ENCODE measurements around the gene SLC1A1.
"Not testable (repeated sequence)": the region's sequence is repeated elsewhere in the genome, so short reads cannot be mapped to it uniquely, and the experiment has no call there.

SLC1A1 gene

DNA sequence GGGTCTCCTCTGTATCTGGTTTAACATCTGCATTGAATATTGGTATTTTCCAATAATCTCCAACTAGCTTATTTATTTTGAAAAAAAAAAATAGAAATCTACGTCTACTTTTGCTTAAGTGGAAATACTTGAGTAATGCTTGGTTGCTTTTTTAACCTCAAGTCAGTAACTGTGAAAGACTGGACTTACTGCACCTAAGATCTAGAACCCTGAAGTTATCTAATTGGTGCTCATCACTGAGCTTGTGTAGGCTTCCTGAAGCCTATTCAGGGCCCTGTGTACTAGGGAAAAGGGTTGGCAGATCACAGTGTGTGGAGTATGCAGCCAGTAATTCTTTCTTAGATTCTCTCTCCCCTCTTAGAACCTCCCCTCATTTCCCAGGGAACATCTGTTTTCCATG is 16.2 kb downstream of the SLC1A1 start:
- DNase-seq (ENCODE audit: low read depth), result no peak

DNA sequence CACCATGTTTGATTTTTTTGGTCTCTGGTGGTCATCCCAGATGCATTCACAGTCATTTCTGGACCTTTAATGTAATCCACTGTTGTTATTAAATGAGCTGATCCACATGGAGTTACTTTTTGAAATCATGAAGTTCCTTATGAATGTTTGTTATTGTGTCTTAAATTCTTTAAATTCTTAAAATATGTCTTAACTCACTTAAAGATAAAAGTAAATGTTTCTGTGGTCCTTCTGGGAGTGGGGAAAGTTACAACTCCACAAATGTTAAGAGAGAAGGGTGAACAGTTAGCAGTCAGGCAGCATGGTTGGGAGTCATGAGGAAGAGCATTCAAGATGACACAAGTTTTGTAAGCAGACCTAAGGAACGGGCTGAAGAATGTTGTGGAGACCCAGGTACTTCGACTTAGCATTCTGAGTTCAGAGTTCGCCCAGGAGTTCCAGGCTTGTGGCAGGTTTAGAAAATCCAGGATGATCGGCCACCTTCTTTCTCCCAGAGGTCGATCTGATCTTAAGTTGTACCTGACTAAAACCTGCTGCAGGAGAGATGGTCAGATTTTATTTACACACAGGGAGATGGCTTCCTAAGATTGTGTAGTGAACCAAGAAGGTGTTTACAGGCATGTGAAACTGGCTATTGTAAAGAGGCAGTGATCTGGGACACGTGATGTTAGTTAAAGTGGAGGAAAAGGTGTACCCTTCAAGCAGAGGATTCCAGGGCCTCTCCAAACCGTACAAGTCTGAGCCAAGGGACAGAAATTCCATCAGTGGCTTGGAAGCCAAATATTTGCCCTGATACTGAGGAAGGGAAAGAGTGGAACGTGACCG is 17.2 kb downstream of the SLC1A1 start:
- DNase-seq (ENCODE audit: low read depth), result no peak

DNA sequence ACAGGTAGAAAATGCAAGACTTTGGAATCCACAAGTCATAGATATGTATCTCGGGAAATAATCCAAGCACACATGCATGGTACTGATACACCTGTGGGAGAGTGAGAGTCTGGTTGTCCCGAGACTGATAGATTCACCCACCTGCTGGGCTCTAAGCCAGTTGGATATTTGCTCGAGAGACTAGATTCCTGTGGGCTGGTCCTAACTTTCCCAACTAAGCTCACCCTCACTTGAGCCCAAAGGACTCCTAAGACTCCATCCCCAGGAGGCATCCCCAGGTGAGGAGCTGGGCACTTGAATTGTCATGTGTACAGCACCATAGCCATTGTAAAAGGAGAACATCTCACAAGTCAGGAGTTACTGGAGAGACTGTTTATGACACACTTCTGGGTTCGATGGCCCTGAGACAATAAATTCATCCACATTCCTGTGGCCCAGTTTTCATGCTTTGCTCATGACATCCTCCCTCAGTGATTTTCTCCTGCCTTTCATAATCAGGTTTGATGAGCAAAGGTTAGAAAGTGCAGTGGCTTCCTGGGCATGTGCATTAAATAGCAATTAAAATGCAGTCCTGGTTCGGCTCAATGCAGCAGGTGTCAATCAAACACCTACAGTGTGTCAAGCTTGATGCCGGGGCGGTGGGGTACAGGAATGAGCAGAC is 18.1 kb downstream of the SLC1A1 start:
- no peak for DNase-seq (ENCODE audit: low read depth)

DNA sequence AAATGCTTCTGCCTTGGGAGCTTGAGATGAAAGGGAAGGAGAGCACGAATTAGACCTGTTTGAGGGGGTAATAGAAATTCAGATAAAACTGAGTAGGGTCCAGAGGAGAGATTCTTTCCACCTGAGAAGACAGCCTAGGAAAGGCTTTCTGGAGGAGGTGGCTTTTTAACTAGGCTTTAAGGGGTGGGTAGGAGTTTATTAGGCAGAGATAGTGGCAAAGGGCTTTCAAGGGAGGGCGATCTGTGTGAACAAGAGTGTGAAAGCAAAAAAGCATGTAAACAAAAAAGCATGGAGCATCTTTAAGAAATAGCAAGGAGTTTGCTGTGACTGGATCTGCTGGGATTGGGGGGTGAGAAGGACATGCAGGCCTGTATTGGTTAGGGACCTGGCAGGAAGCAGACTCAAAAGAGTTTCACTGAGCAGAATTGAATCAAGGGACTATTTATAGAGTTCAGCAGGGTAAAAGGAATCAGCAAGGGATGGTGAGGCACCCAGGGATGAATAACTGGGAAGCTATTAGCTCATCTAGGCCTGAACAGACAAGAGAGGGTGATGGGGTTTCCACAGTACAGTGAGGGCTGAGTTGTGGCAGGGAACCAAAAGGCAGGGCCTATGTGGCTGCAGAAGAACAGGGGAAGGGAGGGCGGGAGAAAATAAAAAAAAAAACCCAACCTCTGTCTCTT is 18.8 kb downstream of the SLC1A1 start:
- no peak for DNase-seq (ENCODE audit: low read depth)

DNA sequence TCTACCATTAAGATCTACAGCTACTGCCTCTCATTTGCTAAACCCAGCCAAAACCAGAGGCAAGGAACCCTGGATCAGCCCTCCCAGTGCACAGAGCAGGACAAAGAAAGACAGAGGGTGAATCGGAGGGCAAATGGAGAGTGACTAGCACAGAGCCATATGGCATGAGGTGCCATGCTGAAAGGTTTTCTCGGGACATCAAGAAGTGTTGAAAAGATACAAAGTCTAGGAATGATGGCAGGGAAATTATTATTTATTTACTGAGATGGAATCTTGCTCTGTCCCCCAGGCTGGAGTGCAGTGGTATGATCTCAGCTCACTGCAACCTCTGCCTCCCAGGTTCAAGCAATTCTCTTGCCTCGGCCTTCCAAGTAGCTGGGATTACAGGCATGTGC is 19.3 kb downstream of the SLC1A1 start:
- DNase-seq (ENCODE audit: low read depth), result no peak

DNA sequence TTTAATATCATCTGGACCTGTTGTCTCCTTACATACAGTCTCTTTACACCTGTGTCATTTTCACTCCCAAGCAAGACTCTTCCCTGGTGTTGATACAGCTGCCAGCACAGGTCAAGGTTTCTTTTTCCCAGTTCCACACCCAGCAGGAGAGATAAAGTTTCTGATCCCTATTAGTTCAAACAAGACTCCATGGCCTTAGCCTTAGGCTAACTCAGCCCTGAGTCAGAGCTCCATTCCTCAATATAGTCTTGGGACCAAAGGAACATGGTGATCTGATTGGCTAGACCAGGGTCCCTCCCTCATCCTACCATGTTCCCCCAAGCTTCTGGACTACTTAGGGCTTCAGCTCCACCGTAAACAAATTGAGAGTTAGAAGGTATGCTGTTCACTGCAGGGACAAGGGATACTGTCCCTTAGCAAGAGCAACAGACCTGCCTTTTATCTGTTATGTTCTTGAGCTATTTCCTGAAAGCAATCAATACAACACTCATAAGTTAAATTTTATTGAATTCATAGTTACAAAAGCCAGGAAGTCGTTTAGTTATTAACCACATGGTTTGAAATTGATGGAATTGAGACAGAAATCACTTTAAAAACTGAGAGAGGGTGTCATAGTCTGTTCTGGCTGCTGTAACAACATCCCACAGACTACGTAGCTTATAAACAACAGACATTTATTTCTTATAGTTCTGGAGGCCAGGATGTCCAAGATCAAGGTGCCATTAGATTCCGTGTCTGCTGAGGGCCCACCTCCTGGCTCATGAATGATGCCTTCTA is 20.5 kb downstream of the SLC1A1 start:
- DNase-seq (ENCODE audit: low read depth), result no peak

DNA sequence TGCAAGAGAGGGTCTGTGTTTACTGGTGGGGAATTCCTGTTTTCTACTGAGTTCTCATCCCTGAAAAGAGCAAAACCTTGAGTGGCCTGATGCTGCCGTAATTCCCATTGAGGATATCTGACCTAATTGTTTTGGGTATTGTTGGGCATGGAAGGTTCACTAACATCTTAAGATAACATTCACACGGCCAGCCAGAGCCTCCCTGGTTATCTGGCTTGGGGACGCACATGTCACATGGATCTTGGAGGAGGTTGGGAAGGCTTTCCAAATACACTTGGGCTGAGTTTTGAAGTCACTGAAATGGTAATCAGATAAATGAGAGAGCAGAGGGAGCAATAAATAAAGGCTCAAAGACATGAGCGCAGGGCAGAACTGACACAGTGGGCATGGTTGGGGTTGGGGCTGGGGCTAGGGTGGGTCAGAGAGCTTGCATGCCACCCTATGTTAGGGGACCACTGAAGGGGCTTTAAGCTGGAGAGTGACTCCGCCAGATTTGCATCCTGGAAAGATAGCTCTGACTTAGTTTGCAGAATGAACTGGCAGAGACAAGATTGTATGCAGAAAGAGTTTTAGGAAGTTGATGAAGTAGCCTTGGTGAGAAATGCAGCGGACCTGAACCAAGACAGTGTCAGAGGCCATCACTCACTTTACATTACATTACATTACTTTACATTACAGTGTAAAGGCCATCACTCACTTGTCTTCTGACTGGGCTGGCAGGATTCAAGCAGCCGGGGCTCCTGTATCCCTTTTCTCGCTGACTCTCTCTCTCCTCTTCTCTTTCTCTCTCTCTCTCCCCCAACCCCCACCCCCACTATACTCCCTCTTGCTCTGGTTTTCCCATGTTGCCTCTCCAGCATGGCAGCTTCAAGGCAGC is 24.2 kb downstream of the SLC1A1 start:
- DNase-seq (ENCODE audit: low read depth), result no peak

DNA sequence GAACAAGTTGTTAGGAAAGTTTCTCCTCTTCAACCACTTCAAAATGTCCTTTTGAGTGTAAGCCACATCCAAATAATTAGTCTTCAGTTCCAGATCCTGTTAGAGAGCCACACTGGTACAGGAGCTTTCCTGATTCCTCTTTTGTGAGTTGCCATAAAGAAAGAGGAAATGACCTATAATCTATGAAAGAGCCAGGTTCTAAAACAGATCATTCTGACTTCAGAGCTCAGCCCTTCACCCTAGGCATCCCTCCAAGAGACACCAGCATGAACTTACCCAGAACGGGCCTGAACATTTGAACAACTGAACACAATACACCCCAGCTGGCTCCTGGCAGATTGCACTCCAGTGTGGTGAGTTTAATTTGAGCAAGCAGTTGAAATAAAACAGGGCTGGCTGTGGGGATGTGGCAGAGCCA is 25.7 kb downstream of the SLC1A1 start:
- no peak for DNase-seq (ENCODE audit: low read depth)

DNA sequence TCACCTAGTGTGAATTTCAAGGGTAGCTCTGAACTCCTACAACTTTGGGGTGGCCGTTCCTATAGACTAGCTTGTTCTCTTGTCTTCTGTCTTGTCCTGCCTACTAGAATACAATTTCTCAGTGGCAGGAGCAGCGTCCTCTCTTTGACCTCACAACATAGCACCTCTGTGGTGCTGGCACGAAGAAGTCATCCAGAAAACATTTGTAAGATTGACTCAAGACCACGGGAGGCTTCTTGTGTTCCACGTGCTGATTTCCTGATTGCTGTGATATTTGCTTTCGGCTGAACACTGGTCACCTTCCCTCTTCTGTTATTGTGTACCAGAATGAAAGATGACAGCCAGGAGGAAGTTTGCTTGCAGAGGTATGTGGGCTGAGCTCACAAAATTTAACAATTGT is 27.0 kb downstream of the SLC1A1 start:
- no peak for DNase-seq (ENCODE audit: low read depth)

DNA sequence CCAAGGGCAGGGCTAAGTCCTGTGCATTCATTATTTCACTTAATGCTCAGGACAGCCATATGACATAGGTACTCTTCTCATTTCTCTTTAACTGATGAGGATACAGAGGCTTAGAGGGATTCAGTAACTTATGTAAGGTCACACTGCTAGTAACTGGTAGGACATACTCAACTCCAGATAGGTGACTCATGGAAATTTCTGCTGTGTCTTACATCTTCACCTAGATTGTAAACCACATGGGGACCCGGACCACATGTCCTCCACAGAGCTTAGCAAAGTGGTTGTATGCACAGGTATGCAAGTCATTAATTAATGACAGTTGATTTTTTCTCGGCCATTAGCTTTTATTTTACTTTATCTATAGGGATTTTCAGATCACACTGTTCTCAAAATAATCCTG is 29.3 kb downstream of the SLC1A1 start:
- no peak for DNase-seq (ENCODE audit: low read depth)

DNA sequence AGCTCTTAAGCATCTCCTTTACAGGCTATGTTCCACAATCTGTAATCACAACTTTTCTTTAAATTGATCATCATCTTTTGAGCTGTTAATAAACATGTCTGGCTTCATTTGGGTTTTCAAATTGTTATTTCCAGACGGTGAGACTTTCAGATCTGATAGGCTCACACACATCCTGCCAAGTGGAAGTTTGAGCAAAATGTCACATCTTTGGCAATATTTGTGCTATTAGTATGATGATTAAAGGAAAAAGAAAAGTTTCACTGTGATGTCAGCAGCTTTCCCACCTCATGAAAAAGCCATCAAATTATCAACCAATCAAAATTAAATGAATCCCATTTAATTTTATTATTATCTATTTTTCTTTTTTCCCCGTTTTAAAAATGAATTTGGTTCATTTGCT is 29.8 kb downstream of the SLC1A1 start:
- no peak for DNase-seq (ENCODE audit: low read depth)

DNA sequence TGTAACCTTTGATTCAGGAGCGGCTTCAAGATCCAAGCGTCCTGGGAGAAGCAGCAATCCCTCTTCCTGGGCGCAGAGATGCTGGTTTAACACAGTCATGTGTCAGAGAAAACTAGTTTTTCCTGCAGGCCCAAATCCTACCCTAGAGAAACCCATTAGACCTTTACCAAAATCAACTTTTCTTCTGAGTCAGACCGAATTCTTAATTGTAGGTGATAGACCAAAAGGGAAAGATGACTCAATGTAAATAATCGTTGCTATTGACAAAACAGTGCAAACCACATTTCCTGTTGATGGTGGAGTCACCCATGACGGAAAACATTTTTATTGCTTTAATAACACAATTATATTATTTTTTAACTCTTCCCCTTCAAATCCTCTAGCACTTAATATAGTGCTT is 40.1 kb downstream of the SLC1A1 start:
- DNase-seq (ENCODE audit: low read depth), result no peak

DNA sequence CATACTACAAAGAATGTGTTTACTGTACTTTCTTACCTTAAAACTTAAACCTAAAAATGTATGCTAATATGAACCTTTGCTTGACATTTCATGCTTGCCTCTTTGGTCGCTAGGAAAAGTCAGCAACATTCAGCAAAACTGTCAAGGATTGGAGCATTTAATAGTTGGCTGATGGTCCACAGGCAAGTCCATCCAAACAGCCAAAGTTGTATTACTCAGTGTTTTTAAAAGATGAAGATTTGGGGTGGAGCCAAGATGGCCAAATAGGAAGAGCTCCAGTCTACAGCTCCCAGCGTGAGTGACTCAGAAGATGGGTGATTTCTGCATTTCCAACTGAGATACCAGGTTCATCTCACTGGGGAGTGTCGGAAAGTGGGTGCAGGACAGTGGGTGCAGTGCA is 40.6 kb downstream of the SLC1A1 start:
- not testable (repeated sequence) for DNase-seq (ENCODE audit: low read depth)

DNA sequence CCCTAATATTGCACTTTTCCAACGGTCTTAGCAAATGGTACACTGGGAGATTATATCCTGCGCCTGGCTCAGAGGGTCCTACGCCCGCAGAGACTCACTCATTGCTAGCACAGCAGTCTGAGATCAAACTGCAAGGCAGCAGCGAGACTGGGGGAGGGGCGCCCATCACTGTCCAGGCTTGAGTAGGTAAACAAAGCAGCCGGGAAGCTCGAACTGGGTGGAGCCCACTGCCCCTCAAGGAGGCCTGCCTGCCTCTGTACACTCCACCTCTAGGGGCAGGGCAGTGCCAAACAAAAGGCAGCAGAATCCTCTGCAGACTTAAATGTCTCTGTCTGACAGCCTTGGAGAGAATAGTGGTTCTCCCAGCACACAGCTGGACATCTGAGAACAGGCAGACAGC is 41.1 kb downstream of the SLC1A1 start:
- not testable (repeated sequence) for DNase-seq (ENCODE audit: low read depth)

DNA sequence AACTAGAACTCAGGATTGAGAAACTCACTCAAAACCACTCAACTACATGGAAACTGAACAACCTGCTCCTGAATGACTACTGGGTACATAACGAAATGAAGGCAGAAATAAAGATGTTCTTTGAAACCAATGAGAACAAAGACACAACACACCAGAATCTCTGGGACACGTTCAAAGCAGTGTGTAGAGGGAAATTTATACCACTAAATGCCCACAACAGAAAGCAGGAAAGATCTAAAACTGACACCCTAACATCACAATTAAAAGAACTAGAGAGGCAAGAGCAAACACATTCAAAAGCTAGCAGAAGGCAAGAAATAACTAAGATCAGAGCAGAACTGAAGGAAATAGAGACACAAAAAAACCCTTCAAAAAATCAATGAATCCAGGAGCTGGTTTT is 43.6 kb downstream of the SLC1A1 start:
- DNase-seq (ENCODE audit: low read depth), result not testable (repeated sequence)

DNA sequence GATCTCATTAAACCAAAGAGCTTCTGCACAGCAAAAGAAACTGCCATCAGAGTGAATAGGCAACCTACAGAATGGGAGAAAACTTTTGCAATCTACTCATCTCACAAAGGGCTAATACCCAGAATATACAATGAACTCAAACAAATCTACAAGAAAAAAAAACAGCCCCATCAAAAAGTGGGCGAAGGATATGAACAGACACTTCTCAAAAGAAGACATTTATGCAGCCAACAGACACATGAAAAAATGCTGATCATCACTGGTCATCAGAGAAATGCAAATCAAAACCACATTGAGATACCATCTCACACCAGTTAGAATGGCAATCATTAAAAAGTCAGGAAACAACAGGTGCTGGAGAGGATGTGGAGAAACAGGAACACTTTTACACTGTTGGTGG is 45.9 kb downstream of the SLC1A1 start:
- not testable (repeated sequence) for DNase-seq (ENCODE audit: low read depth)

DNA sequence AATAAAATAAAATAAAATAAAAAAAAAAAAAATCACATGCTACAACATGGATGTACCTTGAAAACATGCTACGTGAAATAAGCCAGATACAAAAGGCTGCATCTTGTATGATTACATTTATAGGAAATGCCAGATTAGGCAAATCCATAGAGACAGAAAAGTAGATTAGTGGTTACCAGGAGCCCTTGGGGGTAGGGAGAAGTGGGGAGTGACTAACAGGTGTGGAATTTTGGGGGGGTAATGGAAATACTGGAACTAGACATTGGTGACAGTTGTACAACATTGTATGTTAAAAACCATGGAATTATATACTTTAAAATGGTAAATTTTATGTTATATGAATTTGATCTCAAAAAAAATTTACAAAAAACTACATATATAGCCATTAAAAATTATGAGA is 47.3 kb downstream of the SLC1A1 start:
- DNase-seq (ENCODE audit: low read depth), result no peak

DNA sequence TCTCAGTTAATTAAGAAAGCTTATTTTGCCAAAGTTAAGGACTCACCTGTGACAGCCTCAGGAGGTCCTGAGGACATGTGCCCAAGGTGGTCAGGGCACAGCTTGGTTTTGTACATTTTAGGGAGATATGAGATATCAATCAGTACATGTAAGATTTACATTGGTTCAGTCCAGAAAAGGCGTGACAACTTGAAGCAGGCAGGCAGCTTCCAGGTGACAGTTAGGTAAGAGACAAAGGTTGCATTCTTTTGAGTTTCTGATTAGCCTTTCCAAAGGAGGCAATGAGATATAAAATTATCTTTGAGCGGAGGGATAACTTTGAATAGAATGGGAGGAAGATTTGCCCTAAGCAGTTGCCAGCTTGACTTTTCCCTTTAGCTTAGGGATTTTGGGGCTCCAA is 47.8 kb downstream of the SLC1A1 start:
- no peak for DNase-seq (ENCODE audit: low read depth)

DNA sequence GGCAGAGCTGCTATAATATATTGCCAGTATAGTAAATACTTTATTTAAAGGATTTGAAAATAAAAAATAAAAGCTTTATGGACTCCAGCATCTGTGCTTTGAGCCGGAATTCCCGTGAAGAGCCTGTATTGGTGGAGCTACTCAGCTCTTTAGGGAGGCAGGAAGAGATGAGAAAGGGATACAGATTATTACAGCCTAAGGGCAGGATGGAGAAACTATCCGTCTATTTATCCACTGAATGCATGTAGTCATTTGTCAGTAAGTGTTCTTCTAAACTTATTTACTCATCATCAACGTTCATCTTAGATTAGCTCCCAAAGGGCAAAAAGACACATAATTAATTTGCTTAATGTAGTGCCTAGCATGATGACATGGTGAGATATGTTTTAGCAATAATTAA is 48.4 kb downstream of the SLC1A1 start:
- DNase-seq (ENCODE audit: low read depth), result no peak

DNA sequence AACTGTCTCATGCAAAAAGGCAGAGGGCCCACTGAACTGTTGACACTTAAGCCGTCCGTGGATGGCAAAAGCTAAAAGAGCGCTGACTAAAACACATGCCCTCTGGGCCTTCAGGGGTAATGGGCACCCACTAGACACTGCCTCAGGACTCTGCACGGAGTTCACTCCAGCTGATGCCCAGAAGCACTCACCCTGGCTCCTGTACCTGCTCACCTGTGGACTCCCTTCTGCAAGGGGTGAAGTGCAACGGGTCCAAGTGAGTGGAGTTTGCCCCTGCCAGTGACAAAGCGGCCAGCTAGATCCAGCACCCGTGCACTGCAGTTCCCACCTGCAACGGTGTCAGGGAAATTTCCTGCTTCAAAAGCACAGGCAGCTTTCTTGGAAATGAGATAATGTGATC is 50.2 kb downstream of the SLC1A1 start:
- DNase-seq (ENCODE audit: low read depth), result no peak

DNA sequence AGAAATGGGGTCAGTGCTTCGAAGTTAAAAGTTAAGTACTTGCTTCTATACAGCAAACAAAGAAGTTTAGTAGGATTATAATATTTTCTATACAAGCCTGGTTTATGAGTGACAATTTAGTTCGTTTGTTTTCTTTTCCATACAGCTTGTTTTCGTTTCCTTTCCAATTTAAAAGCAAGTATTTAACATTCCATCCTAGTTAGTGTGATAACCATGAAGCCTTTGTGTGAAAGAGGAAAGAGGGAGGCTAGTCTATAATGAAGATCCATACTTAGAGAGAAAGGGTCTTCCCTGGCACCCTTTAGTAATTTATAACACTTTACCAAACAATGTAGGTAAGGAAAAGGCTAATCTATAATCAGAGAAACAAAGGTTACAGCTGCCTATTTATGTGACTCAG is 51.0 kb downstream of the SLC1A1 start:
- no peak for DNase-seq (ENCODE audit: low read depth)

Data from activated gamma-delta T cell treated with anti-CD3 and anti-CD28 coated beads, Interleukin-2, amount 50 U/mL, for 16 hours (primary cell).